Fibroblast of lung (primary cell): ENCODE results near the gene IFNA10.
"Not testable (repeated sequence)": the region's sequence is repeated elsewhere in the genome, so short reads cannot be mapped to it uniquely, and the experiment has no call there.

Experiments
- CTCF ChIP-seq, 2 donors: IDR thresholded peaks in 1 of 2; conservative IDR thresholded peaks in 1 of 2; 1 replicate in 1 of 2; 2 replicates in 1 of 2; pipeline ENCODE4 v1.5.1; 2011 to 2012; ENCODE audit warnings: low read length in 2 of 2, control low read depth in 1 of 2, inconsistent platforms in 1 of 2, low read depth in 1 of 2, mild to moderate bottlenecking in 1 of 2
- EZH2 ChIP-seq: IDR thresholded peaks from 2 replicates; pipeline ENCODE4 v1.5.1; 2012; ENCODE audit warnings: low read length, control low read depth, mild to moderate bottlenecking; ENCODE audit errors: missing control alignments

DNA sequence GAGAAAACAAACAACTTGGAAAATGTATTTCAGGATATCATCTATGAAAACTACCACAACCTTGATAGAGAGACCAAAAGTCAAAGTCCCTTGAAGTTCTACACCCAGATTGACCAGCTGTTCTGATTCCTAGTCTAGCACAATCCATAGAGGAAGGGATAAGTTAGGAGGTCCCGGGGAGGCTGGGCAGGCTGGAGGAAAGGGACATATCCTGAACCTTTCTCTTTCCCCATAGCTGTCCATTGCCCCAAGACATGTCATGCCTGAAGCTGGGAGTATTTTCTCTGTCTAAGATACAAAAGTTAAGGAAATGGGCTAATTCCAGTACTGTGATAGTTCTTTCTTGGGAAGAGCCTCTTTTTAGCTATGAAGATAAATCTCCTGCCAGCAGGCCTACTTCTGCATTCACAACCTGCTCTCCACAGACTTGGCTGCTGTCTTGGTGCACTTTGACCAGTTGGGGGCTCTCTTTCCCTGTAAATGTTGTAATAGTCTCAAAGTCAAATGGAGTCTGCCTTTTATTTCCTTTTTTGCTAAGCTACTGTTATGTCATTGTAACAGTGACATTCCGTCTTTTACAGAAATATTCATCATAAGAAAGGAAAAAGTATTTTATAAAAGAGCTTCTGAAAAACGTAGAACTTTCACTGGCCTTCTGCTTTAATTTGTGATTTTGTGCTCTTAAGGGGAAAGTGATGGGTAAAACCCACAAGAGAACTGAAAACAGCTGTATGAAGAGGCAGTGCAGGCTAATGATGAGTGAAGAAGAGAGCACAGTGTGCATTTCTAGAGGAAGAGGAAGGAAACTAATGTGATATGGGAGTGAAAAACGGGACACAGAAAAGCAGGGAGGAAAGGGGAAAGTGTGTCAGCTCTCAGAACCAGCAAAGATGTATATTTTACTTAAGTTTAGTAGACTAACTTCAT, 23.9 kb downstream of the IFNA10 start:
- TF ChIP-seq CTCF (conservative IDR thresholded peaks at IDR 0.05 in 1 of 2, IDR thresholded peaks at IDR 0.05 in 1 of 2; ENCODE audit: low read depth in 1 of 2, low read length in 2 of 2): peak; percentile 47 to 54
- TF ChIP-seq EZH2: not testable (repeated sequence)
